HEK293T (cell line): Measurements from ENCODE around the gene FBXW8.

Source experiments
- BHLHE40 ChIP-seq: fragments of 450-650 bp; IDR thresholded peaks from 2 replicates; pipeline ENCODE4 v1.6.1; 2016; ENCODE audit warnings: mild to moderate bottlenecking, moderate library complexity, borderline replicate concordance
- FOXK2 ChIP-seq: fragments of 450-650 bp; IDR thresholded peaks from 2 replicates; pipeline ENCODE4 v1.6.1; 2016; ENCODE audit warnings: mild to moderate bottlenecking
- FOXM1 ChIP-seq: fragments of 450-650 bp; IDR thresholded peaks from 2 replicates; pipeline ENCODE4 v1.6.1; 2017; ENCODE audit warnings: mild to moderate bottlenecking, borderline replicate concordance
- L3MBTL2 ChIP-seq: fragments of 450-650 bp; conservative IDR thresholded peaks from 2 replicates; pipeline ENCODE4 v1.6.1; 2016; ENCODE audit warnings: mild to moderate bottlenecking
- SP1 ChIP-seq: fragments of 450-650 bp; IDR thresholded peaks from 2 replicates; pipeline ENCODE4 v1.6.1; 2017
- SUZ12 ChIP-seq: fragments of 450-650 bp; IDR thresholded peaks from 2 replicates; pipeline ENCODE4 v1.6.1; 2016; ENCODE audit warnings: mild to moderate bottlenecking
- TARDBP ChIP-seq: fragments of 450-650 bp; IDR thresholded peaks from 2 replicates; pipeline ENCODE4 v1.6.1; 2016
- ZNF384 ChIP-seq: fragments of 450-650 bp; IDR thresholded peaks from 2 replicates; pipeline ENCODE4 v1.6.1; 2016
- TF ChIP-seq, protein P1 (sequence below): fragments of 450-650 bp; IDR thresholded peaks from 2 replicates; pipeline ENCODE4 v1.6.1; 2016

DNA sequence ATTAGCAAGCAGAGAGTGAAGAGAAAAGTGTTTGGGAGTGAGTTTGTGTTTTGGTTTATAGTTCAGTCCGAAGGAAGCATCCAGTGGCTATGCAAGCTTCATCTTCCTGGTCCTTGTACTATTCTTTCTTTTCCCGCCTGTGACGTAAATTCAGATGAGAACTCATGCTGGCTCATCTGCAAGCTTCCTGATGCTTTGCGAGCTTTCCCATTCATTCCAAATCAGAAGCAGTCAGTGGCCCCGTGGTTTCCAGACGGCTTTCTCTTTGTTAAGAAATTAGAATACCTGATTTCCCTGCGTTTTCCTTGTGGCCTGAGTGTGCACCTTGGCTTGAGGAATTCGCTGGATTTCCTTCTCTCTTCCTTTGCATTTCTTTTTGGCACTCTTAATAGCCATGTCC lies 99.0 kb downstream of the FBXW8 start:
- TF ChIP-seq TARDBP (no peak), SP1 (no peak), SUZ12 (no peak), BHLHE40 (no peak), FOXK2 (no peak), ZNF384 (no peak), FOXM1 (no peak), L3MBTL2 (no peak)
- TF ChIP-seq, protein P1, sequence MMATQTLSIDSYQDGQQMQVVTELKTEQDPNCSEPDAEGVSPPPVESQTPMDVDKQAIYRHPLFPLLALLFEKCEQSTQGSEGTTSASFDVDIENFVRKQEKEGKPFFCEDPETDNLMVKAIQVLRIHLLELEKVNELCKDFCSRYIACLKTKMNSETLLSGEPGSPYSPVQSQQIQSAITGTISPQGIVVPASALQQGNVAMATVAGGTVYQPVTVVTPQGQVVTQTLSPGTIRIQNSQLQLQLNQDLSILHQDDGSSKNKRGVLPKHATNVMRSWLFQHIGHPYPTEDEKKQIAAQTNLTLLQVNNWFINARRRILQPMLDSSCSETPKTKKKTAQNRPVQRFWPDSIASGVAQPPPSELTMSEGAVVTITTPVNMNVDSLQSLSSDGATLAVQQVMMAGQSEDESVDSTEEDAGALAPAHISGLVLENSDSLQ: no peak
